Measurements from ENCODE around the gene KCNJ10. TPM values are rescaled to one million over a fixed set of nuclear protein-coding genes. Genes with fewer than 3 reads are reported as not detected.
A peak's percentile ranks its signal among the peaks of the same experiment; 100 is the strongest.

Gene KCNJ10
- total RNA-seq, 1 experiment from 2014 or later = 0.68 TPM

DNA sequence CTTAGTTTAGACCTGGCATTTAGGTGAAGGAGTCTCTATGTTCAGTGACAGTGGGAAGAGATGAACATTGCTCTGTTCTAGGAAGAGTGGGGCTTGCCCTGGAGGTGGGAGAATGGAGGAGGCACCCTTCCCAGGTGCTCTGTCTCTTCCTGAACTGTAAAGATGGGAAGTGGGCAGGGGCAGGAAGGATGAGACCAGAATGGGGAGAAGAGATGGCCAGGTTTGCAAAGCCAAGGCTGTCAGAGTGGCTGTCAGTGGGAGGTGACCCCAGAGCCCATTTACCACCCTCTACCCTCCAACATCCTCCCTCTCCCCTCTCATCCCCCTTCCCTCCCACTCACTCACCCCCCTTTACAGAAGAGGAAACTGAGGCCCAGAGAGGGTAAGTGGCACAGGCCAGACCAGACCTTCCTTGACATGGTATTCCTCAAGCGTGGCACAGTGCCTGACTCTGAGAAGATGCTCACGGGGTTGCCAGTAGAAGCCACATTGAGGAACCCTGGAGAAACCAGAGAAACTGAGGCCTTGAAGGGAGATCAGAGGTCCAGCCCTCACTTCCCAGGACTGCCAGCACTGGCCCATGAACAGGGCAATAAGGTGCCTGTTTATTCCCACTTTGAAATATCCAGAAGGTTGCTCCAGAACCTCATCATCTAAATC is 29.9 kb upstream of the KCNJ10 start:
- POLR2A ChIA-PET = interaction anchor here (1.6 kb wide), 1 partner anchor 120 kb away, joined by 7 read pairs; no protein-coding TSS in a partner anchor
- no TSS peak for BruUV-seq (replicated peaks)
- Histone ChIP-seq H3K4me3 (ENCODE audit: low read depth, low read length) (no peak overlapping the region; the same call in 1 of the 2 replicates), H3K36me3 (ENCODE audit: control insufficient read depth, insufficient read depth, low read length) (no peaks in the 10 kb centered on the region; the same call in 1 of the 2 replicates), H3K9me3 (no peaks in the 10 kb centered on the region), H3K27me3 (replicated peaks; ENCODE audit: control insufficient read depth, insufficient read depth, low read length) (no peaks in the 10 kb centered on the region), H3K4me1 (peaks cover 30% of the 10 kb centered on the region)
- TF ChIP-seq, protein P1, sequence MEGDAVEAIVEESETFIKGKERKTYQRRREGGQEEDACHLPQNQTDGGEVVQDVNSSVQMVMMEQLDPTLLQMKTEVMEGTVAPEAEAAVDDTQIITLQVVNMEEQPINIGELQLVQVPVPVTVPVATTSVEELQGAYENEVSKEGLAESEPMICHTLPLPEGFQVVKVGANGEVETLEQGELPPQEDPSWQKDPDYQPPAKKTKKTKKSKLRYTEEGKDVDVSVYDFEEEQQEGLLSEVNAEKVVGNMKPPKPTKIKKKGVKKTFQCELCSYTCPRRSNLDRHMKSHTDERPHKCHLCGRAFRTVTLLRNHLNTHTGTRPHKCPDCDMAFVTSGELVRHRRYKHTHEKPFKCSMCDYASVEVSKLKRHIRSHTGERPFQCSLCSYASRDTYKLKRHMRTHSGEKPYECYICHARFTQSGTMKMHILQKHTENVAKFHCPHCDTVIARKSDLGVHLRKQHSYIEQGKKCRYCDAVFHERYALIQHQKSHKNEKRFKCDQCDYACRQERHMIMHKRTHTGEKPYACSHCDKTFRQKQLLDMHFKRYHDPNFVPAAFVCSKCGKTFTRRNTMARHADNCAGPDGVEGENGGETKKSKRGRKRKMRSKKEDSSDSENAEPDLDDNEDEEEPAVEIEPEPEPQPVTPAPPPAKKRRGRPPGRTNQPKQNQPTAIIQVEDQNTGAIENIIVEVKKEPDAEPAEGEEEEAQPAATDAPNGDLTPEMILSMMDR (IDR thresholded peaks at IDR 0.05; ENCODE audit: insufficient read depth in 1 of 2, low read depth in 1 of 2, low read length in 1 of 2, severe bottlenecking in 1 of 2, unreplicated experiment in 1 of 2) = no peak
- DNase-seq = no peak
- no peaks in the 10 kb centered on the region for H3K27me3 Mint-ChIP-seq (ENCODE audit: insufficient read depth, unreplicated experiment)
- CTCF ChIA-PET = interaction anchor here (2.1 to 4.3 kb wide), 7 partner anchors 14 to 277 kb away, joined by 13 to 33 read pairs (median 13); no protein-coding TSS in a partner anchor
- peak overlapping the region; percentile 86 for H3K4me3 Mint-ChIP-seq (ENCODE audit: unreplicated experiment)
- no peaks in the 10 kb centered on the region for H3K9me3 Mint-ChIP-seq (ENCODE audit: unreplicated experiment)
- H3K4me1 Mint-ChIP-seq (ENCODE audit: low read depth, unreplicated experiment) = peaks cover 26% of the 10 kb centered on the region
- peaks cover 11% of the 10 kb centered on the region for H3K36me3 Mint-ChIP-seq (ENCODE audit: insufficient read depth, unreplicated experiment)
- no peak overlapping the region for H3K27ac Mint-ChIP-seq (ENCODE audit: unreplicated experiment)
- intact Hi-C loops (cut with micrococcal nuclease; ENCODE audit: unreplicated experiment) = loop anchor here (2.0 kb wide), 2 partner anchors 25 to 317 kb away; no protein-coding TSS in a partner anchor

DNA sequence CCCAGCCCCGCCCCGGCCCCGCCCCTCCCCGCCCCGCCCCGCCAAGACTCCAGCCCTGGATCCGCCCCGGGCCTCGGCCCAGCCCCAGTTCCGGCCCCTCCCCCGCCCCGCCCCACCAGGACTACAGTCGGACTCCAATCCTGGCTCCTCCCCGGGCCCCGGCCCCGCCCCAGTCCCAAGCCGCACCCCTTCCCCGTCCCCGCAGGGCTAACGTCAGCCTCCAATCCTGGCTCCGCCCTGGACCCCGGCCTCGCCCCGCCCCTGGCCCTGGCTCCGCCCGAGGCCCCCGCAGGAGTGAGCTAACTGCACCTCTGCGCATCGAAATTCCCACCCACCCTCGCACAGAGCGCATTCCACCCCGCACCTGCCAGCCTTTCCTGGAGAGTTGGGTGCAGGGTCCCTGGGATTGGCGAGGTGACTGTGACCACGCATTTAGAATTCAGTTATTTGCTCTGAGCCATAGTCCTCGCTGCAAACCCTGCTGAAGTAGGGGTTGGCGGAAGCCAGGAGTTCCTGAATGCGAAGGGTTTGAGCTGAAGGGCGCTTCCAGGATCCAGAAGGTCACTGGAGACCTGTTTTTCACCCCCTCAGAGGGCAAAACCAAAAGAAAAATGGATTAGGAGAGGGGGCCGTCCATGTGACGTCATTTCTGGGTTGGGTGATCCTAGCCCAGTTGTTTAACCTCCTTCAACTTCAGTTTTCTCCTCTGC is 29.0 kb upstream of the KCNJ10 start:
- Histone ChIP-seq H3K27me3 (replicated peaks; ENCODE audit: control insufficient read depth, insufficient read depth, low read length) (no peaks in the 10 kb centered on the region), H3K4me1 (peaks cover 30% of the 10 kb centered on the region), H3K36me3 (ENCODE audit: control insufficient read depth, insufficient read depth, low read length) (no peaks in the 10 kb centered on the region; the same call in 1 of the 2 replicates), H3K9me3 (no peaks in the 10 kb centered on the region), H3K4me3 (ENCODE audit: low read depth, low read length) (peak overlapping the region; percentile 38)
- peak overlapping the region; percentile 11 for H3K27ac Mint-ChIP-seq (ENCODE audit: unreplicated experiment)
- ChIA-PET CTCF (interaction anchor here (0.6 to 2.3 kb wide), 8 partner anchors 13 to 192 kb away, joined by 3 to 13 read pairs (median 12); no protein-coding TSS in a partner anchor), POLR2A (no interaction called here)
- peak overlapping the region; percentile 86 for H3K4me3 Mint-ChIP-seq (ENCODE audit: unreplicated experiment)
- H3K27me3 Mint-ChIP-seq (ENCODE audit: insufficient read depth, unreplicated experiment) = no peaks in the 10 kb centered on the region
- DNase-seq = peak; percentile 96 to 98
- no peaks in the 10 kb centered on the region for H3K9me3 Mint-ChIP-seq (ENCODE audit: unreplicated experiment)
- no TSS peak for BruUV-seq (replicated peaks)
- intact Hi-C loops (cut with micrococcal nuclease; ENCODE audit: unreplicated experiment) = loop anchor here (1.0 kb wide), 1 partner anchor 14 kb away; no protein-coding TSS in a partner anchor
- H3K4me1 Mint-ChIP-seq (ENCODE audit: low read depth, unreplicated experiment) = peaks cover 26% of the 10 kb centered on the region
- peaks cover 11% of the 10 kb centered on the region for H3K36me3 Mint-ChIP-seq (ENCODE audit: insufficient read depth, unreplicated experiment)
- TF ChIP-seq, protein P1 (IDR thresholded peaks at IDR 0.05; ENCODE audit: insufficient read depth in 1 of 2, low read depth in 1 of 2, low read length in 1 of 2, severe bottlenecking in 1 of 2, unreplicated experiment in 1 of 2) = no peak
